Measurements from ENCODE around the gene CHST3. TPM values are rescaled to one million over a fixed set of nuclear protein-coding genes. Genes with fewer than 3 reads are reported as not detected.

Gene CHST3
- total and polyA plus RNA-seq, 10 of the 15 experiments (the other 5 are each of a cell fraction or from before 2014, with no cell fraction given): 0.03 to 0.50 (median 0.05) TPM; not detected in 2

DNA sequence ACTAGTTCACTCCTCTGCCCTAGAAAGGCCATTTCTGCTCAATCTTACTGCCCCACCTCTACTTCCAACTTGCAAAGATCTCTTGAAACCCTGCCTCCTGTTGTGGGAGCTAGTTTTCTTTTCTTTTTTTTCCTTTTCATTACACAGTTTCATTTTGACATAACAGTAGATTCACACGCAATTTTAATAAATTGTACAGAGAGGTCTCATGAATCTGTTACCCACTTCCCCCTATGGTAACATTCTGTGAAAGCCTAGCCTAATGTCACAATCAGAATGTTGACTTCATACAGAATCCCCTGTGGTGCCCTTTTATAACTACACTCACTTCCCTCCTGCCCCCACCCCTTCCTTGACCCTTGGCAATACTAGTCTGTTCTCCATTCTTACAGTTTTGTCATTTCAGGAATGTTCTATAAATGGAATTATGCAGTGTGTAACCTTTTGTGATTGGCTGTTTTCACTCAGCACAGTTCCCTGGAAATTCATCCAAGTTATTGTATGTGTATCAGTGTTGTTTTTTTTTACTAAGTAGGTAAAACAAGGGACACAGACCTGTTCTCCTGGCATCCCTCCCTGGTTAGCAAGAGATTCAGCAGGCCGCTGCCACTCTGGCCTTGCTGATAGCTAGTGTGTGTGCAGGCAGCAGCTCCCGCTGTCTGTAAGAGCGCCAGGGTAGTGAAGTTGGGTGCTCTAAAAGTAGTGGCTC is 21.5 kb downstream of the CHST3 start (continued):
- TF ChIP-seq, protein P1, sequence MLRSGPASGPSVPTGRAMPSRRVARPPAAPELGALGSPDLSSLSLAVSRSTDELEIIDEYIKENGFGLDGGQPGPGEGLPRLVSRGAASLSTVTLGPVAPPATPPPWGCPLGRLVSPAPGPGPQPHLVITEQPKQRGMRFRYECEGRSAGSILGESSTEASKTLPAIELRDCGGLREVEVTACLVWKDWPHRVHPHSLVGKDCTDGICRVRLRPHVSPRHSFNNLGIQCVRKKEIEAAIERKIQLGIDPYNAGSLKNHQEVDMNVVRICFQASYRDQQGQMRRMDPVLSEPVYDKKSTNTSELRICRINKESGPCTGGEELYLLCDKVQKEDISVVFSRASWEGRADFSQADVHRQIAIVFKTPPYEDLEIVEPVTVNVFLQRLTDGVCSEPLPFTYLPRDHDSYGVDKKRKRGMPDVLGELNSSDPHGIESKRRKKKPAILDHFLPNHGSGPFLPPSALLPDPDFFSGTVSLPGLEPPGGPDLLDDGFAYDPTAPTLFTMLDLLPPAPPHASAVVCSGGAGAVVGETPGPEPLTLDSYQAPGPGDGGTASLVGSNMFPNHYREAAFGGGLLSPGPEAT (IDR thresholded peaks at IDR 0.05; ENCODE audit: low read depth): peak; percentile 59
- TF ChIP-seq ZBED1 (IDR thresholded peaks at IDR 0.05; ENCODE audit: borderline replicate concordance): 0 out of 2 replicates have a peak, but pooled peaks have one; percentile 32
- peak; percentile 40; the same call in 1 of the 2 replicates for TF ChIP-seq IRF4 (IDR thresholded peaks at IDR 0.05; ENCODE audit: low read depth, low read length)
- no peak for TF ChIP-seq TCF7 (IDR thresholded peaks at IDR 0.05; ENCODE audit: borderline replicate concordance)
- TF ChIP-seq TARDBP (IDR thresholded peaks at IDR 0.05; ENCODE audit: borderline replicate concordance): no peak
- TF ChIP-seq SREBF2 (IDR thresholded peaks at IDR 0.05; ENCODE audit: low read length): no peak
- TF ChIP-seq ATF7 (IDR thresholded peaks at IDR 0.05; ENCODE audit: low read depth): peak; percentile 85
- TF ChIP-seq ZSCAN29 (IDR thresholded peaks at IDR 0.05): no peak
- peak; percentile 43; the same call in 1 of the 2 replicates for TF ChIP-seq MTA3 (IDR thresholded peaks at IDR 0.05; ENCODE audit: borderline replicate concordance, low read length)
- no peak for TF ChIP-seq GATAD2B (conservative IDR thresholded peaks at IDR 0.05; ENCODE audit: low read depth)
- TF ChIP-seq PML (IDR thresholded peaks at IDR 0.05; ENCODE audit: low read length): peak; percentile 32; the same call in 1 of the 2 replicates
- peak; percentile 52 for TF ChIP-seq EED (IDR thresholded peaks at IDR 0.05; ENCODE audit: low read depth)
- TF ChIP-seq ZZZ3 (IDR thresholded peaks at IDR 0.05; ENCODE audit: control insufficient read depth, insufficient read length, low read depth): no peak
- no peak for TF ChIP-seq RAD51 (IDR thresholded peaks at IDR 0.05)
- no peak for TF ChIP-seq SRF (IDR thresholded peaks at IDR 0.05; ENCODE audit: low read depth in 2 of 2, low read length in 2 of 2)
- TF ChIP-seq CREB1 (IDR thresholded peaks at IDR 0.05; ENCODE audit: low read depth): peak; percentile 51; the same call in 1 of the 2 replicates
- TF ChIP-seq, protein P2, sequence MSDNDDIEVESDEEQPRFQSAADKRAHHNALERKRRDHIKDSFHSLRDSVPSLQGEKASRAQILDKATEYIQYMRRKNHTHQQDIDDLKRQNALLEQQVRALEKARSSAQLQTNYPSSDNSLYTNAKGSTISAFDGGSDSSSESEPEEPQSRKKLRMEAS (IDR thresholded peaks at IDR 0.05; ENCODE audit: low read depth, low read length): no peak
- TF ChIP-seq MEF2A (IDR thresholded peaks at IDR 0.05; ENCODE audit: insufficient read depth, low read depth, low read length): peak; percentile 59; the same call in 1 of the 2 replicates
- TF ChIP-seq MEF2B (IDR thresholded peaks at IDR 0.05; ENCODE audit: partially characterized antibody, poor library complexity, severe bottlenecking): peak; percentile 68
- TF ChIP-seq CBX5 (IDR thresholded peaks at IDR 0.05; ENCODE audit: low read depth): no peak
- TF ChIP-seq ETV6 (conservative IDR thresholded peaks at IDR 0.05 in 1 of 2, IDR thresholded peaks at IDR 0.05 in 1 of 2; ENCODE audit: borderline replicate concordance in 1 of 2, low read depth in 1 of 2): peak in 1 of 2 experiments; percentile 70; a peak in 2 of 4 replicates
- TF ChIP-seq JUNB (IDR thresholded peaks at IDR 0.05): peak; percentile 77
- no peak for TF ChIP-seq POLR2A (IDR thresholded peaks at IDR 0.05; ENCODE audit: low read depth, low read length)
- peak; percentile 62 for TF ChIP-seq NBN (IDR thresholded peaks at IDR 0.05)
- no peak for TF ChIP-seq ZNF622 (IDR thresholded peaks at IDR 0.05)
- no peak for TF ChIP-seq NFXL1 (IDR thresholded peaks at IDR 0.05; ENCODE audit: borderline replicate concordance)
- TF ChIP-seq, protein P3, sequence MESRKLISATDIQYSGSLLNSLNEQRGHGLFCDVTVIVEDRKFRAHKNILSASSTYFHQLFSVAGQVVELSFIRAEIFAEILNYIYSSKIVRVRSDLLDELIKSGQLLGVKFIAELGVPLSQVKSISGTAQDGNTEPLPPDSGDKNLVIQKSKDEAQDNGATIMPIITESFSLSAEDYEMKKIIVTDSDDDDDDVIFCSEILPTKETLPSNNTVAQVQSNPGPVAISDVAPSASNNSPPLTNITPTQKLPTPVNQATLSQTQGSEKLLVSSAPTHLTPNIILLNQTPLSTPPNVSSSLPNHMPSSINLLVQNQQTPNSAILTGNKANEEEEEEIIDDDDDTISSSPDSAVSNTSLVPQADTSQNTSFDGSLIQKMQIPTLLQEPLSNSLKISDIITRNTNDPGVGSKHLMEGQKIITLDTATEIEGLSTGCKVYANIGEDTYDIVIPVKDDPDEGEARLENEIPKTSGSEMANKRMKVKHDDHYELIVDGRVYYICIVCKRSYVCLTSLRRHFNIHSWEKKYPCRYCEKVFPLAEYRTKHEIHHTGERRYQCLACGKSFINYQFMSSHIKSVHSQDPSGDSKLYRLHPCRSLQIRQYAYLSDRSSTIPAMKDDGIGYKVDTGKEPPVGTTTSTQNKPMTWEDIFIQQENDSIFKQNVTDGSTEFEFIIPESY (IDR thresholded peaks at IDR 0.05): peak; percentile 91; the same call in 1 of the 2 replicates
- 0 out of 2 replicates have a peak, but pooled peaks have one; percentile 67 for TF ChIP-seq ZNF384 (IDR thresholded peaks at IDR 0.05; ENCODE audit: borderline replicate concordance, low read depth, low read length)

Measured in GM12878 (cell line).